Measurements from ENCODE around the gene RASGEF1B.
"Not testable (repeated sequence)": the region's sequence is repeated elsewhere in the genome, so short reads cannot be mapped to it uniquely, and the experiment has no call there.

The RASGEF1B gene

GRCh38 chr4:81408341-81408740, 63.4 kb downstream of the RASGEF1B start:
- no peak for TF ChIP-seq CTCF (IDR thresholded peaks at IDR 0.05; ENCODE audit: control extremely low read depth, extremely low read depth, low read depth, missing control alignments)

DNA sequence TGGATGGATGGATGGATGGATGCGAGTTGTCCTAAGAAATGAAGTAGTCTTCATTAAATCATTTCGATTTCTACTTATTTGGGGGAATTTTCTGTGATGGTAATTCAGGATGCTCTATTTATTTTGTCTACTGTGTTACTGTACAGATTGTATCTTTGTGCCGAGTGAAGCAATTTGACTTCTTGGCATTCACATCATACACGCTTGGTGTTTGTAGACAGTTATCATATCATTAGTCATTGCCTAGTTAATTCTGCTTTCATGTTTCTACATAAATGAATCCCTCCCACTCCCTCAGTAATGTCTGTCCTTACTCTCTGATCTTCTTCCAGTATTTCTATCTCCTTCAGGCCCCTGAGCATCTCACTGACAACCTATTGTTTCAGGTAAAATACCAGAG, 64.0 kb downstream of the RASGEF1B start:
- ChIA-PET CTCF (interaction anchor here (1.5 to 1.8 kb wide), 3 partner anchors 13 to 794 kb away, joined by 3 to 8 read pairs (median 7); no protein-coding TSS in a partner anchor), POLR2A (no interaction called here)
- TF ChIP-seq CTCF (IDR thresholded peaks at IDR 0.05; ENCODE audit: control extremely low read depth, extremely low read depth, low read depth, missing control alignments) = no peak
- DNase-seq (ENCODE audit: extremely low spot score) = no peak

More at GRCh38 chr4:81408341-81408740, 63.4 kb downstream of the RASGEF1B start:
- ChIA-PET POLR2A (no interaction called here), CTCF (interaction anchor here (0.7 to 1.0 kb wide), 4 partner anchors 9 to 860 kb away, joined by 3 to 4 read pairs (median 3); partner anchors contain the start of gene RASGEF1B)
- no peak for DNase-seq (ENCODE audit: extremely low spot score)

GRCh38 chr4:81406481-81406880, 65.2 kb downstream of the RASGEF1B start:
- DNase-seq (ENCODE audit: extremely low spot score); POLR2A ChIA-PET: not testable (repeated sequence)
- CTCF ChIA-PET = interaction anchor here (0.6 to 1.8 kb wide), 14 partner anchors 11 to 876 kb away, joined by 3 to 8 read pairs (median 3); no protein-coding TSS in a partner anchor

- peak; percentile 75 for TF ChIP-seq CTCF (IDR thresholded peaks at IDR 0.05; ENCODE audit: control extremely low read depth, extremely low read depth, low read depth, missing control alignments)
- DNase-seq (ENCODE audit: extremely low spot score) = peak; percentile 62
- CTCF ChIA-PET = interaction anchor here (0.7 to 1.8 kb wide), 11 partner anchors 12 to 877 kb away, joined by 3 to 8 read pairs (median 3); no protein-coding TSS in a partner anchor
- POLR2A ChIA-PET = no interaction called here
These were observed 65.8 kb downstream of the RASGEF1B start for GRCh38 chr4:81405900-81406401.

DNA sequence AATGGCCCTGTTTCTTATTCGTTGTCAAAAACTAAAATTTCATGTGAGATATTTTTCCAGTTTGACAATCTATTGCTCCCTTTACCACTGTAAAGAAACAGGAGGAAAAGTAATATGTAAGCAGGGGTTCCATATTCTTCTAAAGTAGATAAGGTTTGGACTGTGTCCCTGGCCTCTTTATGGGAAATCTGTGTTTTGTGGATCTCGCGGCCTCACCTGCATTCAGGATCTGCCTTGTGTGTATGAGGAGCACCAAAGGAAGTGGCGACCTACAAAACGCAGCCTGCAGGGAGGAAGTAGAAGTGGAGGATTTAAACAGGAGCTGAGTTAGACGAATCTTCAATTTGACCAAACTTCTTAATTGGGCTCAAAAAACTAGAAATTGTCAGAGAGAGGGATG, 67.0 kb downstream of the RASGEF1B start:
- CTCF ChIA-PET = interaction anchor here (0.9 to 1.4 kb wide), 2 partner anchors 62 to 865 kb away, joined by 3 to 4 read pairs; no protein-coding TSS in a partner anchor
- POLR2A ChIA-PET = no interaction called here
- DNase-seq (ENCODE audit: extremely low spot score) = no peak
- no peak for TF ChIP-seq CTCF (IDR thresholded peaks at IDR 0.05; ENCODE audit: control extremely low read depth, extremely low read depth, low read depth, missing control alignments)

DNA sequence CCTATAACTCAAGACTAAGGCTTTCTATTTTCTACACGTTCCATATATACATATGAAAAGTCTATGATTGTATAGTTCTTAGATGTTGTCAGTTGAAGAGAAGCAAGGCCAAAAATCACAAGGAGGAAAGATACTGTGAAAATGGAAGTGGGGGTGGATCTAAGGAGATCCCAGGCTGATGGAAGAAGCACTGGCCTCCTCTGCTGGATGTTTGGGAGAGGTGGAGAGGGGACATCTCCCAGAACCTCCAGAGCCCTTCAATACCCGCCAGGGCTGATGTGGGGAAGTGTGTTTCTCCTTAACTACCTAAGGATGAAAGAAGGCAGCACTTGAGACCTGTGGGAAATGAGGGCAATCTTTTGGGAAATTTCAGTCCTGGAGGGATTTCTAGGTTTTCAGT, 67.4 kb downstream of the RASGEF1B start:
- POLR2A ChIA-PET = no interaction called here
- CTCF ChIA-PET = interaction anchor here (0.9 to 1.4 kb wide), 2 partner anchors 63 to 865 kb away, joined by 3 to 4 read pairs; no protein-coding TSS in a partner anchor

More for the DNA sequence above, 67.4 kb downstream of the RASGEF1B start:
- TF ChIP-seq CTCF (IDR thresholded peaks at IDR 0.05; ENCODE audit: control extremely low read depth, extremely low read depth, low read depth, missing control alignments) = no peak
- DNase-seq (ENCODE audit: extremely low spot score) = no peak
